Loucy (cell line): ENCODE measurements around the gene ATOH7.

Experiments
- H2AFZ ChIP-seq: fragments of 200-600 bp; sonication (generic); 2 replicates; pipeline ENCODE4 v1.6.0; 2016; ENCODE audit warnings: antibody characterized with exemption, mild to moderate bottlenecking, low read length, moderate library complexity
- H3F3A ChIP-seq: fragments of 200-600 bp; 2 replicates; pipeline ENCODE4 v1.6.0; 2016; ENCODE audit warnings: antibody characterized with exemption, low read depth, mild to moderate bottlenecking
- H3K27me3 ChIP-seq: fragments of 200-600 bp; sonication (generic); 2 replicates; pipeline ENCODE4 v1.6.1; 2014; ENCODE audit warnings: low read length, mild to moderate bottlenecking; ENCODE audit not compliant: insufficient read depth, poor library complexity, severe bottlenecking
- H3K36me3 ChIP-seq: fragments of 200-600 bp; sonication (generic); 2 replicates; pipeline ENCODE4 v1.6.1; 2016; ENCODE audit warnings: low read length; ENCODE audit not compliant: insufficient read depth
- H3K4me1 ChIP-seq: fragments of 200-600 bp; sonication (generic); 2 replicates; pipeline ENCODE4 v1.5.1; 2014; ENCODE audit warnings: low read length, mild to moderate bottlenecking; ENCODE audit not compliant: insufficient read depth, poor library complexity, severe bottlenecking
- H3K4me2 ChIP-seq: fragments of 200-600 bp; sonication (generic); 2 replicates; pipeline ENCODE4 v1.6.0; 2014; ENCODE audit warnings: antibody characterized with exemption, low read length, low read depth, mild to moderate bottlenecking; ENCODE audit not compliant: poor library complexity, severe bottlenecking
- H3K4me3 ChIP-seq: fragments of 200-600 bp; sonication (generic); 2 replicates; pipeline ENCODE4 v1.5.1; 2014; ENCODE audit warnings: low read length, mild to moderate bottlenecking, mixed read lengths; ENCODE audit not compliant: poor library complexity, severe bottlenecking
- H3K79me2 ChIP-seq: fragments of 200-600 bp; sonication (generic); 2 replicates; pipeline ENCODE4 v1.6.1; 2014; ENCODE audit warnings: low read length; ENCODE audit not compliant: insufficient read depth
- H3K9ac ChIP-seq: fragments of 200-600 bp; sonication (generic); 2 replicates; pipeline ENCODE4 v1.6.0; 2014; ENCODE audit warnings: mild to moderate bottlenecking, low read depth, low read length, moderate library complexity; ENCODE audit not compliant: poor library complexity, severe bottlenecking
- H3K9me2 ChIP-seq: fragments of 200-600 bp; sonication (generic); replicated peaks from 2 replicates; pipeline ENCODE4 v1.6.1; 2016; ENCODE audit warnings: low read depth, low read length, mixed read lengths
- H3K9me3 ChIP-seq: fragments of 200-600 bp; sonication (generic); 2 replicates; pipeline ENCODE4 v1.6.1; 2014; ENCODE audit warnings: mild to moderate bottlenecking, antibody characterized with exemption, low read length, low read depth; ENCODE audit not compliant: insufficient read depth
- H4K20me1 ChIP-seq: fragments of 200-600 bp; sonication (generic); 2 replicates; pipeline ENCODE4 v1.6.0; 2014; ENCODE audit warnings: antibody characterized with exemption, low read length, mild to moderate bottlenecking; ENCODE audit not compliant: insufficient read depth, poor library complexity, severe bottlenecking
- CTCF ChIP-seq: fragments of 200-600 bp; sonication (generic); conservative IDR thresholded peaks from 2 replicates; pipeline ENCODE4 v1.5.1; 2014; ENCODE audit warnings: mild to moderate bottlenecking, antibody characterized with exemption, low read length
- EZH2phosphoT487 ChIP-seq: fragments of 200-600 bp; IDR thresholded peaks from 2 replicates; pipeline ENCODE4 v1.6.1; 2018; ENCODE audit warnings: antibody characterized with exemption, mild to moderate bottlenecking, moderate library complexity, borderline replicate concordance

Gene ATOH7

GRCh38 chr10:68233046-68233445 lies 1.1 kb upstream of the ATOH7 start:
- no peaks in the 10 kb centered on the region for H3K27me3 ChIP-seq
- TF ChIP-seq CTCF (no peak), EZH2phosphoT487 (no peak)
- H3K4me1 ChIP-seq = peaks cover 10% of the 10 kb centered on the region
- H3K9me3 ChIP-seq = no peaks in the 10 kb centered on the region
- no peak overlapping the region for H3K4me3 ChIP-seq
- H3K36me3 ChIP-seq = no peaks in the 10 kb centered on the region
- no peaks in the 10 kb centered on the region for H3K9me2 ChIP-seq
- H3K79me2 ChIP-seq = no peaks in the 10 kb centered on the region
- no peaks in the 10 kb centered on the region for H3F3A ChIP-seq
- no peak overlapping the region for H3K9ac ChIP-seq
- H2AFZ ChIP-seq = no peak overlapping the region
- no peaks in the 10 kb centered on the region for H4K20me1 ChIP-seq
- H3K4me2 ChIP-seq = no peak overlapping the region

- peak overlapping the region; percentile 87 for H3K4me2 ChIP-seq
- no peaks in the 10 kb centered on the region for H3K9me2 ChIP-seq
- H3K4me3 ChIP-seq = peak overlapping the region; percentile 71
- H2AFZ ChIP-seq = peak overlapping the region; percentile 99
- H4K20me1 ChIP-seq = no peaks in the 10 kb centered on the region
- H3K9ac ChIP-seq = peak overlapping the region; percentile 69
- no peaks in the 10 kb centered on the region for H3K9me3 ChIP-seq
- no peaks in the 10 kb centered on the region for H3K79me2 ChIP-seq
- no peaks in the 10 kb centered on the region for H3K27me3 ChIP-seq
- no peak for TF ChIP-seq CTCF
- TF ChIP-seq EZH2phosphoT487 = no peak
- no peaks in the 10 kb centered on the region for H3F3A ChIP-seq
- no peaks in the 10 kb centered on the region for H3K36me3 ChIP-seq
- peaks cover 10% of the 10 kb centered on the region for H3K4me1 ChIP-seq
Measured at GRCh38 chr10:68231106-68231816, 652 bp downstream of the ATOH7 start.

- Histone ChIP-seq H3K36me3 (no peaks in the 10 kb centered on the region), H3K79me2 (no peaks in the 10 kb centered on the region), H3F3A (no peaks in the 10 kb centered on the region), H3K4me2 (peak overlapping the region; percentile 87), H3K9me2 (no peaks in the 10 kb centered on the region), H2AFZ (no peak overlapping the region), H3K9me3 (no peaks in the 10 kb centered on the region), H3K4me3 (no peak overlapping the region), H3K9ac (no peak overlapping the region), H4K20me1 (no peaks in the 10 kb centered on the region), H3K4me1 (peaks cover 10% of the 10 kb centered on the region), H3K27me3 (no peaks in the 10 kb centered on the region)
- TF ChIP-seq CTCF = no peak
- no peak for TF ChIP-seq EZH2phosphoT487
Measured at GRCh38 chr10:68230268-68230667, 1.6 kb downstream of the ATOH7 start.
